Measurements from ENCODE around the gene SLC28A1. TPM values are rescaled to one million over a fixed set of nuclear protein-coding genes. Genes with fewer than 3 reads are reported as not detected.
"Not testable (repeated sequence)": the region's sequence is repeated elsewhere in the genome, so short reads cannot be mapped to it uniquely, and the experiment has no call there.

Gene SLC28A1
- total RNA-seq, 1 experiment from 2014 or later = not detected

GRCh38 chr15:84968301-84968700 lies 83.8 kb downstream of the SLC28A1 start:
- no peak for DNase-seq (ENCODE audit: low read depth)

GRCh38 chr15:84969257-84969656 lies 84.8 kb downstream of the SLC28A1 start:
- DNase-seq (ENCODE audit: low read depth) = no peak

GRCh38 chr15:84970843-84971242 lies 86.4 kb downstream of the SLC28A1 start:
- no peak for DNase-seq (ENCODE audit: low read depth)

GRCh38 chr15:84973492-84974460 lies 89.3 kb downstream of the SLC28A1 start:
- peak; percentile 34 for DNase-seq (ENCODE audit: low read depth)

- DNase-seq (ENCODE audit: low read depth) = no peak
Measured at GRCh38 chr15:84975871-84976351, 91.4 kb downstream of the SLC28A1 start.

- no peak for DNase-seq (ENCODE audit: low read depth)
Measured at GRCh38 chr15:84976746-84977345, 92.4 kb downstream of the SLC28A1 start.

GRCh38 chr15:84979651-84980050 lies 95.2 kb downstream of the SLC28A1 start:
- DNase-seq (ENCODE audit: low read depth) = no peak

- peak; percentile 90 for DNase-seq (ENCODE audit: low read depth)
Measured at GRCh38 chr15:84980196-84981053, 96.0 kb downstream of the SLC28A1 start.

GRCh38 chr15:84981054-84981710 lies 96.7 kb downstream of the SLC28A1 start:
- peak; percentile 98 for DNase-seq (ENCODE audit: low read depth)

GRCh38 chr15:84981711-84982300 lies 97.3 kb downstream of the SLC28A1 start, which contains the start of gene PDE8A:
Gene PDE8A, plus strand, starts transcription at chr15:84981856. Its CDS starts 307 bp downstream, at chr15:84982163.
- DNase-seq (ENCODE audit: low read depth) = peak; percentile 35

- DNase-seq (ENCODE audit: low read depth) = peak; percentile 37
Measured at GRCh38 chr15:84982301-84982920, 97.9 kb downstream of the SLC28A1 start.

- no peak for DNase-seq (ENCODE audit: low read depth)
Measured at GRCh38 chr15:84983294-84983693, 98.8 kb downstream of the SLC28A1 start.

GRCh38 chr15:84983711-84984110 lies 99.2 kb downstream of the SLC28A1 start:
- DNase-seq (ENCODE audit: low read depth) = no peak

GRCh38 chr15:84985158-84985557 lies 100.7 kb downstream of the SLC28A1 start:
- no peak for DNase-seq (ENCODE audit: low read depth)

GRCh38 chr15:84987351-84987750 lies 102.9 kb downstream of the SLC28A1 start:
- not testable (repeated sequence) for DNase-seq (ENCODE audit: low read depth)

GRCh38 chr15:84987949-84988624 lies 103.6 kb downstream of the SLC28A1 start:
- DNase-seq (ENCODE audit: low read depth) = no peak

- DNase-seq (ENCODE audit: low read depth) = no peak
Measured at GRCh38 chr15:84988909-84989644, 104.6 kb downstream of the SLC28A1 start.

GRCh38 chr15:84990507-84990906 lies 106.0 kb downstream of the SLC28A1 start:
- no peak for DNase-seq (ENCODE audit: low read depth)
